Astrocyte (in vitro differentiated cells and primary cell): ENCODE results near the gene ERF. TPM values are rescaled to one million over a fixed set of nuclear protein-coding genes. Genes with fewer than 3 reads are reported as not detected.
A peak's percentile ranks its signal among the peaks of the same experiment; 100 is the strongest.

Source experiments
- DNase-seq: peaks from one replicate; pipeline ENCODE4 v3.0.0-alpha.2; 2010; ENCODE audit warnings: low read depth
- FAIRE-seq: peaks from 2 replicates; lab custom pipeline; 2011; peaks lifted over from hg19 to GRCh38; lab: Jason Lieb, UNC
- H2AFZ ChIP-seq: 2 replicates; pipeline ENCODE4 v1.6.0; 2012; ENCODE audit warnings: low read depth, low read length, inconsistent platforms
- H3K27ac ChIP-seq: 2 replicates; pipeline ENCODE4 v1.5.1; 2011; ENCODE audit warnings: low read depth, low read length, inconsistent platforms
- H3K27me3 ChIP-seq: 2 replicates; pipeline ENCODE4 v1.6.0; 2011; ENCODE audit warnings: low read length, inconsistent platforms; ENCODE audit not compliant: insufficient read depth
- H3K36me3 ChIP-seq: 2 replicates; pipeline ENCODE4 v1.5.1; 2011; ENCODE audit warnings: low read length, inconsistent platforms; ENCODE audit not compliant: insufficient read depth
- H3K4me1 ChIP-seq: 2 replicates; pipeline ENCODE4 v1.5.1; 2011; ENCODE audit warnings: low read length, inconsistent platforms; ENCODE audit not compliant: insufficient read depth
- H3K4me2 ChIP-seq: 2 replicates; pipeline ENCODE4 v1.6.0; 2012; ENCODE audit warnings: low read length, inconsistent platforms
- H3K4me3 ChIP-seq: 2 replicates; pipeline ENCODE4 v1.5.1; 2011; ENCODE audit warnings: low read depth, mild to moderate bottlenecking, low read length, inconsistent platforms; ENCODE audit not compliant: insufficient read depth
- H3K79me2 ChIP-seq: 2 replicates; pipeline ENCODE4 v1.6.0; 2012; ENCODE audit warnings: mild to moderate bottlenecking, low read length, inconsistent platforms; ENCODE audit not compliant: insufficient read depth
- H3K9ac ChIP-seq: 2 replicates; pipeline ENCODE4 v1.6.0; 2012; ENCODE audit warnings: mild to moderate bottlenecking, low read length, inconsistent platforms
- H3K9me3 ChIP-seq: 2 replicates; pipeline ENCODE4 v1.5.1; 2012; ENCODE audit warnings: low read depth, mild to moderate bottlenecking, low read length, inconsistent platforms; ENCODE audit not compliant: insufficient read depth
- H4K20me1 ChIP-seq: 2 replicates; pipeline ENCODE4 v1.6.0; 2012; ENCODE audit warnings: low read length, inconsistent platforms; ENCODE audit not compliant: insufficient read depth
- H3K27ac Mint-ChIP-seq: one replicate; pipeline ENCODE4 v1.8.0; 2021; ENCODE audit warnings: mild to moderate bottlenecking, mixed read lengths; ENCODE audit not compliant: unreplicated experiment
- H3K27me3 Mint-ChIP-seq: one replicate; pipeline ENCODE4 v1.8.0; 2021; ENCODE audit warnings: low read depth, mixed read lengths; ENCODE audit not compliant: unreplicated experiment
- H3K36me3 Mint-ChIP-seq: one replicate; pipeline ENCODE4 v1.8.0; 2021; ENCODE audit warnings: low read depth, mixed read lengths; ENCODE audit not compliant: unreplicated experiment
- H3K4me1 Mint-ChIP-seq: one replicate; pipeline ENCODE4 v1.8.0; 2021; ENCODE audit warnings: low read depth, mixed read lengths; ENCODE audit not compliant: unreplicated experiment
- H3K4me3 Mint-ChIP-seq: one replicate; pipeline ENCODE4 v1.8.0; 2021; ENCODE audit warnings: mild to moderate bottlenecking, moderate library complexity, mixed read lengths; ENCODE audit not compliant: unreplicated experiment
- H3K9me3 Mint-ChIP-seq: one replicate; pipeline ENCODE4 v1.8.0; 2021; ENCODE audit warnings: mild to moderate bottlenecking, mixed read lengths; ENCODE audit not compliant: unreplicated experiment
- EZH2 ChIP-seq: IDR thresholded peaks from 2 replicates; pipeline ENCODE4 v1.6.1; 2012; ENCODE audit warnings: mild to moderate bottlenecking, low read length, inconsistent platforms; ENCODE audit not compliant: insufficient read depth
- total RNA-seq: library from RNA; stranded (reverse); gene quantifications from 2 replicates; pipeline ENCODE4 v1.2.1, GENCODE V29; 2021
- TF ChIP-seq, protein P1 (sequence below): IDR thresholded peaks from 2 replicates; pipeline ENCODE4 v1.5.1; 2011; ENCODE audit warnings: low read depth, mild to moderate bottlenecking, inconsistent platforms, low read length, moderate library complexity; ENCODE audit not compliant: insufficient read depth

ERF gene
- total RNA-seq, 1 donor from 2014 or later: 108 TPM

DNA sequence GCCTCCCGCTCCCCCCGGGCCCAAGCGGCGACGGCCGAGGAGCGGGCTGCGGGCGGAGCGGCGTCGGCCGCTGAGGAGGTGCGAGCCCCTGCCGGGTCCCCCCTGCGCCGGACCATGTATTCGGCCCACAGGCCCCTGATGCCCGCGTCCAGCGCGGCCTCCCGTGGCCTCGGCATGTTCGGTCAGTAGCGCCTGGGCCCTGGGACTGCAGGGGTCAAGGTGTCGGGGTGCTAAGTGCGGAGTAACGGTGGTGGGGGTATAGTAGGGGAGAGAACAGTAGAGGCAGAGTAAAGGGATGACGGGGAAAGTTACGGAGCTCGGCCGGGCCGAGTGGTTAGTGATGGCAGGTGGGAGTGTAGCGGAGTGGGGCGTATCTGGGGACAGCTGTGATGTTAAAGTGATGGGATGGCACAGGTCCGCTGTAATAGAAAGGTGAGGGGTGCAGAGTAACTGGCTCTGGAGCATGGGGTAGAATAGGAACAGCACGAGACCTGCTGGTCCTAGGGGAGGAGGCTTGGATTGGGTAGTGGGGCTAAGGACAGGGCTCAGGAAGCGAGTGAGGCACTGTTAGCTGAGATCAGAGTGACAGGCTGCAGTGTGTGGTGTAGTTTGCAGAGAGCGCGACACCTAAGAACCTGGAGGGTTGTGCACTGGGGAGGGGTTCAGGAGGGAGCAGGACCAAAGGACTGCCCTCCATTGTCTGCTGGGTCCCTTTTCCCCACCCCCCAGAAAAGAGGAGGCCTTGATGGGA is 29.8 kb upstream of the ERF start:
- H3K4me3 Mint-ChIP-seq: peak overlapping the region; percentile 87
- DNase-seq: no peak
- Histone ChIP-seq H3K4me2 (peak overlapping the region; percentile 100), H3K4me1 (peaks cover 46% of the 10 kb centered on the region), H3K27me3 (no peaks in the 10 kb centered on the region), H3K9ac (peak overlapping the region; percentile 87), H3K27ac (peak overlapping the region; percentile 19), H3K4me3 (peak overlapping the region; percentile 73), H4K20me1 (peaks cover 59% of the 10 kb centered on the region), H3K9me3 (no peaks in the 10 kb centered on the region), H3K79me2 (peaks cover 49% of the 10 kb centered on the region), H3K36me3 (peaks cover 12% of the 10 kb centered on the region), H2AFZ (no peak overlapping the region)
- H3K36me3 Mint-ChIP-seq: peaks cover 4% of the 10 kb centered on the region
- H3K27me3 Mint-ChIP-seq: no peaks in the 10 kb centered on the region
- H3K9me3 Mint-ChIP-seq: peaks cover 2% of the 10 kb centered on the region
- peaks cover 21% of the 10 kb centered on the region for H3K4me1 Mint-ChIP-seq
- H3K27ac Mint-ChIP-seq: peak overlapping the region; percentile 70
- FAIRE-seq: no peak
- TF ChIP-seq EZH2: no peak
- TF ChIP-seq, protein P1, sequence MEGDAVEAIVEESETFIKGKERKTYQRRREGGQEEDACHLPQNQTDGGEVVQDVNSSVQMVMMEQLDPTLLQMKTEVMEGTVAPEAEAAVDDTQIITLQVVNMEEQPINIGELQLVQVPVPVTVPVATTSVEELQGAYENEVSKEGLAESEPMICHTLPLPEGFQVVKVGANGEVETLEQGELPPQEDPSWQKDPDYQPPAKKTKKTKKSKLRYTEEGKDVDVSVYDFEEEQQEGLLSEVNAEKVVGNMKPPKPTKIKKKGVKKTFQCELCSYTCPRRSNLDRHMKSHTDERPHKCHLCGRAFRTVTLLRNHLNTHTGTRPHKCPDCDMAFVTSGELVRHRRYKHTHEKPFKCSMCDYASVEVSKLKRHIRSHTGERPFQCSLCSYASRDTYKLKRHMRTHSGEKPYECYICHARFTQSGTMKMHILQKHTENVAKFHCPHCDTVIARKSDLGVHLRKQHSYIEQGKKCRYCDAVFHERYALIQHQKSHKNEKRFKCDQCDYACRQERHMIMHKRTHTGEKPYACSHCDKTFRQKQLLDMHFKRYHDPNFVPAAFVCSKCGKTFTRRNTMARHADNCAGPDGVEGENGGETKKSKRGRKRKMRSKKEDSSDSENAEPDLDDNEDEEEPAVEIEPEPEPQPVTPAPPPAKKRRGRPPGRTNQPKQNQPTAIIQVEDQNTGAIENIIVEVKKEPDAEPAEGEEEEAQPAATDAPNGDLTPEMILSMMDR: no peak

DNA sequence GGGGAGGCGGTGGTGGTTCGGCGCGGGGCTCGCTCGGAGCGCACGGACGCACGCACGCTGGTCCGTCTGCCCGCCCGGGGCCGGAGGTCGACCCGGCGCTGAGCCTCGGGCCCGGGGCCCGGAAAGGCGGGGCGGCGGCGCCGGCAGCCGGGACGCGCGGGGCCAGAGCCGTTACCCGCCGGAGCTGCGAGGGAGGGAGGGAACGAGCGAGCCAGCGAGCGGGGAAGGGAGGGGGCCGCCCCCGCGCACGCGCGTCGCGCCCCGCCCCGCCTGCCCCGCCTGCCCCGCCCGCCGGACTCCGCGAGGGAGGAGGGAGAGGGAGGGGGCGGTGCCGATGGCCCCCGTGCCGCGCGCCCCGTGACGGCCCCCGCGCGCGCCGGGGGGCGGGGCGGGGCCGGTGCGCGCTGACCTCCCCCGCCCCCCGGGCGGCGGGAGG is 29.2 kb upstream of the ERF start:
- TF ChIP-seq EZH2: no peak
- TF ChIP-seq, protein P1: no peak
- H3K4me3 Mint-ChIP-seq: no peak overlapping the region
- H3K27me3 ChIP-seq: no peaks in the 10 kb centered on the region
- H4K20me1 ChIP-seq: peaks cover 58% of the 10 kb centered on the region
- FAIRE-seq (no peak), DNase-seq (peak; percentile 44)
- no peak overlapping the region for H3K27ac Mint-ChIP-seq
- no peak overlapping the region for H2AFZ ChIP-seq
- H3K79me2 ChIP-seq: peaks cover 52% of the 10 kb centered on the region
- H3K36me3 Mint-ChIP-seq: peaks cover 4% of the 10 kb centered on the region
- H3K4me1 ChIP-seq: peaks cover 52% of the 10 kb centered on the region
- H3K9me3 ChIP-seq: no peaks in the 10 kb centered on the region
- H3K36me3 ChIP-seq: peaks cover 9% of the 10 kb centered on the region
- H3K9ac ChIP-seq: peak overlapping the region; percentile 74
- H3K27ac ChIP-seq: peak overlapping the region; percentile 65
- peak overlapping the region; percentile 100 for H3K4me2 ChIP-seq
- H3K9me3 Mint-ChIP-seq: peaks cover 2% of the 10 kb centered on the region
- peaks cover 26% of the 10 kb centered on the region for H3K4me1 Mint-ChIP-seq
- H3K4me3 ChIP-seq: peak overlapping the region; percentile 45
- no peaks in the 10 kb centered on the region for H3K27me3 Mint-ChIP-seq
